GM18520 (cell line): ENCODE results near the gene LHCGR.

Source experiments
- ATAC-seq: cut with Tn5 transposase; IDR thresholded peaks from one replicate; pipeline ENCODE4 v1.9.1; 2021; ENCODE audit not compliant: unreplicated experiment

LHCGR gene

DNA sequence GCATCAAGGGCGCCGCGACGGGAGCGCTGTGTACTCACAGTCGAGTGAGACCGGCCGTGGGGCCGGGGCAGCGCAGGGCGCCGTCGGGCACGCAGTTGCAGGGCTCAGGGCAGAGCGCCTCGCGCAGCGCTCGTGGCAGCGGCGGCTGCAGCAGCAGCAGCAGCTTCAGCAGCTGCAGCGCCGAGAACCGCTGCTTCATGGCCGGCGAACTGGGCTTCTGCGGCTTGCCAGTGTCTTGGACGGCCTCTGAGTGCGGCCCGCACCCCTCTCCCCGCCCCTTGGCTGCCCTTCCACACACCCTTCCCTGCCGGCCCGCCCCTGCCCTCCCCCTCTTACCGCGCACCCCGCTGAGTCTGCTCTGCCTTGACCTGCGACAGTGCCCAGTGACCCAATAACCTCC lies at the start of gene LHCGR:
Gene LHCGR, minus strand, starts transcription at position 252 of the 400 bp plus-strand sequence. Its CDS starts 53 bp downstream, at position 199.
- no peak for ATAC-seq

GRCh38 chr2:48799601-48800000 lies 44.1 kb upstream of the LHCGR start:
- ATAC-seq: no peak

DNA sequence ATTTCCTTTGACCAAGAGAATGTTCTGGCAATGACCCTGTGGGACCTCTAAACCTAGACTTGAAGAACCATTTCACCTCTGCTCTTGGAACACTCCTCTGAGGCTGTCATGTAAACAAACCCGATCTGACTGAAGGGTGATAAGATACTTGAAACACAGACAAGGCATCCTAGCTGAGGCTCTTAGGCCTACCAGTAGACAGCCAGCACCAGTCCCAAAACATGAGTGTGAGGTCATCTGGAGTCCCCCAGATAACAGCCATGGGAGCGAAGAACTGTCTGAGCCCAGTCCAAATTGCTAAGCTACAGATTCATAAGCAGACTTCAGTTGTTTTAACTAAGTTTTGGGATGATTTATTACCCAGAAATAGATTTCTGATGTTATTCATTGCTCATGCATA lies 39.5 kb upstream of the LHCGR start:
- ATAC-seq: no peak

- ATAC-seq: no peak
Measured at GRCh38 chr2:48793671-48794070, 38.1 kb upstream of the LHCGR start.

- no peak for ATAC-seq
Measured at GRCh38 chr2:48792030-48792429, 36.5 kb upstream of the LHCGR start.

- no peak for ATAC-seq
Measured at GRCh38 chr2:48790407-48791170, 35.1 kb upstream of the LHCGR start.

- no peak for ATAC-seq
Measured at GRCh38 chr2:48787580-48787979, 32.1 kb upstream of the LHCGR start.

DNA sequence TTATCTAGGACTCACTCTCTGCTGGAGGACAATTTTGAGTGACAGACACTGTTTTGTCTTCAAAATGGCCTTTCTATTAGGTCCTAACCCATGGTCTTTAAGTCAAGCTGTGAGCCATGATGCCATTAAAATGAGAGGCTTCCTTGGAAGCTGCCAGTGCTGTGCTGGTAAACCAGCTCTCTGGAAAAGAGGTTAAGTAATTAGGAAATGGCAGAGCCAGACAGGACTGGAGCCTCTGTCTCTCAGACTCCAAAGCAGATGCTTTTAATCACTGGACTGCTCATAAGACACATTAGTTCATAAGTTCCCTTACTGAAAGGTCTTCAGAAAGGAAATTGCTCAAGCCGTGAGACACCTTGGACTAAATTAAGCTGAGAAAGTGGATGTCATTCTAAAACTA lies 25.8 kb upstream of the LHCGR start:
- no peak for ATAC-seq

DNA sequence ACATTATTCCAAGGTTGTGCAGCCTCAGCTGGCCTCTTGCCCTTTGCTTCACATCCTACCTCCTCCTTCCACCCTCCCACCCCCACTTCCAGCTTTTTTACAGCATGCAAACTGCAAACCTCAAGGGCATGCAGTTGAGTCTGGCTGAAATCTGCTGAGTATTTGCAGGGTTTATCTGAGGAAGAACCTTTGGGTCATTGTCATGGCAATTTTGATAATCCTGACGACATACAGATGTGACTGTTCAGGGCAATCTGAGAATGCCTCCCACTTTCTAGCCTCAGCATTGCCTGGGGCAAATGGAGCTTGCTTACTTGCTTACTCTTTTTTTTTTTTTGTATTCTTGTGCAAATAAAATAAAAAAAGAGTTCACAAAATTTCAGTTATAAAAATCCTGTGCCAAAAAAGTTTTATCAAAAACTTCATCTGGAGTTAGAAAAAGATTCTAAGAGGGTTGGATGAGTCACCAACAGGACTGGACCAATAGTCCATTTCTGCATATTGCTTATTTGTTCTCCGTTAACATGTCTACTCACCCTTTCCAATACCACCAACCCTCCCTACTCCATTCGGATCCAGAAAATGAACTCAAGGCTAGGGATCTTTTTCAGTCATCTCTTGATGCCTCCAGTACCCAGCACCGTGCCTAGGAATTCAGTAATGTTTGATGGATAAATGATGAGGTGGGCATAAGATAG lies 23.6 kb upstream of the LHCGR start:
- ATAC-seq: no peak

DNA sequence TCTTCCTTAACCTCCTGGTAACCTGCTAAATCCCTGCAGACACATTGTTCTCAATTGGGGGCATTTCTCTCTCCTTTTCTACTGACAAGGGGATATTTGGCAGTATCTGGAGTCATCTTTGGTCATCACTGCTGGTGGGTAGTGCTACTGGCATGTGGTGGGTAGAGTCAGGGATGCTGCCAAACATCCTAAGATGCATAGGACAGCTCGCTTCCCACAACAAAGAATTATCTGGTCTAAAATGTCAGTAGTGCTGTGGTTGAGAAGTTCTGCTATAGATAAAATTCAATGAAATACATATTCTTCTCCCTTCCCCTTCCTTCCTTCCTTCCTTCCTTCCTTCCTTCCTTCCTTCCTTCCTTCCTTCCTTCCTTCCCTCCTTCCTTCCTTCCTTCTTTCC lies 18.7 kb upstream of the LHCGR start:
- no peak for ATAC-seq

GRCh38 chr2:48771241-48772014 lies 15.9 kb upstream of the LHCGR start:
- ATAC-seq: no peak

GRCh38 chr2:48770181-48770580 lies 14.7 kb upstream of the LHCGR start:
- ATAC-seq: no peak

GRCh38 chr2:48768669-48769068 lies 13.1 kb upstream of the LHCGR start:
- no peak for ATAC-seq

- no peak for ATAC-seq
Measured at GRCh38 chr2:48767330-48767729, 11.8 kb upstream of the LHCGR start.

GRCh38 chr2:48760826-48761225 lies 5.3 kb upstream of the LHCGR start:
- no peak for ATAC-seq

DNA sequence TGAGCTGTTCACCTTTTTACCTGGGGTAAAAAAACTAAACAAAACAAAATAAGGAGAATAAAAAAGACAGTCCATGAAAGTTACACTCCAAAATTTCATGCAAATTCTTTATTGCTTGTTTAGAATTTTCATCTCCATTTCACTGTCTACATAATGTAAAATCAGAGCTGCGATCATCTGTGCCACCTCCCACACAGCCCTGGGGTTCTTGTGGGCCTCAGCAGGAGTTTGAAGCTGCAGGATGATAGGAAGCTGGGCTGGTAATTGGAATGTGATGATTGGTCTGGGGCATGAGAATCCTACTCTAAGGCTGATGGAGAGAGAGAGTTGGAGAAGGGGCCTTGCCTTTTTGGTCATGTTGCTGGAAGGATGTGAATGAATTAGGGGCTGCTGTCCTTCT lies 4.2 kb upstream of the LHCGR start:
- no peak for ATAC-seq

DNA sequence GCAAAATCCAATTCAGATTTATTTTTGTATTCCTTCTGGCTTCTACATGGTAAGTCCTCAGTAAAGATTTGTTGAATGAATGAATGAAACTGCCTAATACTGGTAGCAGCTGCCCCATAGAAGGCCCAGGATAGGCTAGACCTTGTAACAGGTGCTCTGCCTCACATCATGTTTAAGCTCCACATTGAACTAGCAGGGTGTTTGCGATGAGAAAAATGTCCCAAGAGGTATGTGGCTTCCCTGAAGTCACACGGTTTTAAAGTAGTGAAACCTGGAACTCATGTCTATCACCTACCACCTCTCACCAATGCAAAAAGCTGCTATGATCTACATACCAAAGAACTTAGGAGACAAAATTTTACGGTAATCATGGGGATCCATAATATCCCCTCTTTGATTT lies 765 bp upstream of the LHCGR start:
- ATAC-seq: no peak

DNA sequence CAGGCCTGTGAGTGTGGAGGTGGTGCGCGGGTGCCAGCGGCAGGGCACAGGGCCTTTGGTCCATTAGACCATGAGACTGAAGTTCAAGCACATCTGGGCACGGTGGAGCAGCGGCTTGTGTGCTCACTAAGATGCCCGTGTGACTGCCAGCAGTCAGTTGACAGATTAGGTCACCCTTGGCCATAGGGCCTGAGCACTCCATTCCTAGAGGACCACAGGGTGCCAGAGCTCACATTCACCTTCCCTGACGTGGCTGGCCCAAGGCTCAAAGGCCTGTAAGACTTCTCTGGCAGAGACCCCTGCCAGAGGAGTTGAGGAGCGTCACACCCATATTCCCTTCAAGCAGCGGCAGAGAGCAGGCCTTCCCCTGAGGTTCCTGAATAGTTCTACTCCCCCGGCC lies 650 bp downstream of the LHCGR start:
- ATAC-seq: no peak

DNA sequence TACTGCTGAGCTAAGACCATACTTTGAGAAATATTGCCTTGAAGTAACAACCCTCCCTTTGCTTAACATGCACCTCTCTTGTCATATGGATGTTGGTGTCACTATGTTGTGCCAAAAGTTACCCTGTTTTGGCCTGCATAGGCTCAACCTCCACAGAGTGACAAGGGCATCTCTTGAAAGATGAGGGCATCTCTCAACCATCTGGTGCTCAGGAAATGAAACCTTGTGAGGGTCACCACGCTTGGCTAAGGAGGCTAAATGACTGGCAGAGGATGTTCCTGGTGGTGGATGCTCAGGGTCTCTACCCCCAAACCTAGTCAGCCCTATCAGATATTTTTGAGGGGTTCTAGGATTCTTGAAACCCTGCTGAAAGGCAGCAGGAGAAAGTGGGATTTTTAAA lies 2.3 kb downstream of the LHCGR start:
- ATAC-seq: no peak

- ATAC-seq: no peak
Measured at GRCh38 chr2:48750128-48750739, 5.3 kb downstream of the LHCGR start.
